Gastroesophageal sphincter (tissue), 3 donors: ENCODE measurements around the gene KCNIP4.

Source experiments
- POLR2AphosphoS5 ChIP-seq: sonication (generic); formaldehyde crosslinking; IDR thresholded peaks from one replicate; pipeline ENCODE4 v1.6.1; 2017; ENCODE audit warnings: antibody characterized with exemption
- TF ChIP-seq, protein P1 (sequence below), 4 experiments: fragments of 200-600 bp in 2 of 4; fragments of 450-650 bp in 2 of 4; sonication (generic) in 1 of 4; IDR thresholded peaks; one replicate each; pipeline ENCODE4 v1.5.1; 2017 to 2019; ENCODE audit warnings: antibody characterized with exemption in 4 of 4, mild to moderate bottlenecking in 2 of 4, moderate library complexity in 2 of 4

GRCh38 chr4:21447301-21448054 lies 501.1 kb downstream of the KCNIP4 start:
- no peak for TF ChIP-seq POLR2AphosphoS5
- TF ChIP-seq, protein P1, sequence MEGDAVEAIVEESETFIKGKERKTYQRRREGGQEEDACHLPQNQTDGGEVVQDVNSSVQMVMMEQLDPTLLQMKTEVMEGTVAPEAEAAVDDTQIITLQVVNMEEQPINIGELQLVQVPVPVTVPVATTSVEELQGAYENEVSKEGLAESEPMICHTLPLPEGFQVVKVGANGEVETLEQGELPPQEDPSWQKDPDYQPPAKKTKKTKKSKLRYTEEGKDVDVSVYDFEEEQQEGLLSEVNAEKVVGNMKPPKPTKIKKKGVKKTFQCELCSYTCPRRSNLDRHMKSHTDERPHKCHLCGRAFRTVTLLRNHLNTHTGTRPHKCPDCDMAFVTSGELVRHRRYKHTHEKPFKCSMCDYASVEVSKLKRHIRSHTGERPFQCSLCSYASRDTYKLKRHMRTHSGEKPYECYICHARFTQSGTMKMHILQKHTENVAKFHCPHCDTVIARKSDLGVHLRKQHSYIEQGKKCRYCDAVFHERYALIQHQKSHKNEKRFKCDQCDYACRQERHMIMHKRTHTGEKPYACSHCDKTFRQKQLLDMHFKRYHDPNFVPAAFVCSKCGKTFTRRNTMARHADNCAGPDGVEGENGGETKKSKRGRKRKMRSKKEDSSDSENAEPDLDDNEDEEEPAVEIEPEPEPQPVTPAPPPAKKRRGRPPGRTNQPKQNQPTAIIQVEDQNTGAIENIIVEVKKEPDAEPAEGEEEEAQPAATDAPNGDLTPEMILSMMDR (IDR thresholded peaks at IDR 0.05) = no peak
